ENCODE results near the gene PRRG4. TPM values are rescaled to one million over a fixed set of nuclear protein-coding genes. Genes with fewer than 3 reads are reported as not detected.
A peak's percentile ranks its signal among the peaks of the same experiment; 100 is the strongest.
"Not testable (repeated sequence)": the region's sequence is repeated elsewhere in the genome, so short reads cannot be mapped to it uniquely, and the experiment has no call there.

PRRG4 gene
- polyA plus RNA-seq (2012; ENCODE audit: insufficient read depth, insufficient read length) = not detected

DNA sequence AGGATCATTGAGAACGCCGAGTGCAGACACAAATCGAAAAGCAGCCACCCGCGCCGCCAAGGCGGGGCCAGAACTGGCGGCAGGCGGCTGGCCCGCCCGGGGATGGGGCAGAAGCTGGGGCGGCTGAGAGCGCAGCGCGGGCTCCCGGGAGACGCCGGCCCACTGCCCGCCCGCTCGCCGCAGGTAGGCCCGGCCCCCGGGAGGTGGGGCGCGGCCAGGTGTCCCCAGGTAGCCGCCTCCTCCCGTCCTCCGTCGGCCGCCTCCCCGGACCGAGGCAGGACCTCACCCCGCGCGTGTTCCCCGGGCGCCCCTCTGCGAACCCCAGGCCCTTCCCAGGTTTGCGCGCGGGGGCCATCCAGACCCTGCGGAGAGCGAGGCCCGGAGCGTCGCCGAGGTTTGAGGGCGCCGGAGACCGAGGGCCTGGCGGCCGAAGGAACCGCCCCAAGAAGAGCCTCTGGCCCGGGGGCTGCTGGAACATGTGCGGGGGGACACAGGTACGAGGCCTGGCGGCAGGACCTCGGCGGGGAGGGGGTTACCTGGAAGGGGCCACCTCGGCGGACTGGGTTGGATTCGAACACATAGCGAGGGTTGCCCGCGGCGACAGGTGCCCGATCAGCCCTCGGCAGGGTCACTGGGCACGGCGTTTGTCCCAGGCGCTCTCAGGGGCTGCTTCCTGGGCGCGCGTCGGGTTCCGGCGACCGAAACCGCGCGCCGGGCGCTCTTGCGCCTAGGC lies at the start of gene PRRG4:
PRRG4 (plus strand) TSS at position 248 of the 733 bp plus-strand sequence. CDS start 603 bp downstream, outside the sequence.
- DNase-seq (ENCODE audit: low read depth, low spot score) = no peak

DNA sequence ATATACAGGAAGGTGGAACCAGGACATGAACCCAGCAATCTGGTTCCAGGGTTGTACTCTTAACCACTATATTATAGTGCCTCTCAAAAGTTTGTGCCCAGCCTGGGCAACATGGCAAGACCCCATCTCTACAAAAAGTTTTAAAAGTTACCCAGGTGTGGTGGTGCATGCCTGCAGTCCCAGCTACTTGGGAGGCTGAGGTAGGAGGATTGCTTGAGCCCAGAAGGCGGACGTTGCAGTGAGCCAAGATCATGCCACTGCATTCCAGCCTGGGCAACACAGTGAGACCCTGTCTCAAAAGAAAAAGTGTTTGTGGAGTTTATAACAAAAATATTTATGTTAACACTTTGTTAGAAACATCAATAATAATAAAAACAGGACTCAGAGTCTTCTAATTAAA lies 48.9 kb upstream of the PRRG4 start:
- DNase-seq (ENCODE audit: low read depth, low spot score); H3K4me3 ChIP-seq (ENCODE audit: low read length): not testable (repeated sequence)

More for the DNA sequence above, at the start of gene PRRG4:
- H3K4me3 ChIP-seq (ENCODE audit: low read length) = no peak within 1 kb of the TSS

DNA sequence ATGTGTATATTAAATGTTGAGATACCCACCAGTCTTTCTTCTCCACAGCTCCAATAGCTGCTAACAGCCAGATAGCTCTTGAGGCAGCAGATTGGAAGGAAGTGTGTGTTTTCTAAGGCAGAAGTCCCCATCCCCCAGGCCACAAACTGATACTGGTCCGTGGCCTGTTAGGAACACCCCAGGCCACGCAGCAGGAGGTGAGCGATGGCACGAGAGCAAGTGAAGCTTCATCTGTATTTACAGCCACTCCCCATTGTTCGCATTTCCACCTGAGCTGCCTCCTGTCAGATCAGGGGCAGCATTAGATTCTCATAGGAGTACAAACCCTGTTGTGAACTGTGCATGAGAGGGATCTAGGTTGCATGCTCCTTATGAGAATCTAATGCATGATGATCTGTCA lies 48.0 kb upstream of the PRRG4 start:
- no peak overlapping the region for H3K4me3 ChIP-seq (ENCODE audit: low read length)
- DNase-seq (ENCODE audit: low read depth, low spot score) = no peak

DNA sequence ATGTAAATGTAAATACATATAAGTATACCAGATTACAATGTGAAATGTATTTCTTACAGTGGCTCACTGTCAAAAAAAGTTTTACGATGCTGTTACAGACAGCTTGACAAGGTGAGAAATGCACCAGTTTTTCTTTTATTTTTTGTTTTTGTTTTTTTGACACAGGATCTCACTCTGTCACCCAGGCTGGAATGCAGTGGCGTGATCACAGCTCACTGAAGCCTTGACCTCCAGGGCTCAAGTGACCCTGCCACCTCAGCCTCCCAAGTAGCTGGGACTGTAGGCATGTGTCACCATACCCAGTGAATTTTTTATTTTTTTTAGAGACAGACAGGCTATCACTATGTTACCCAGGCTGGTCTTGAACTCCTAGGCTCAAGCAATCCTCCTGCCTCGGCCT lies 44.5 kb upstream of the PRRG4 start:
- no peak overlapping the region for H3K4me3 ChIP-seq (ENCODE audit: low read length)
- DNase-seq (ENCODE audit: low read depth, low spot score) = no peak

DNA sequence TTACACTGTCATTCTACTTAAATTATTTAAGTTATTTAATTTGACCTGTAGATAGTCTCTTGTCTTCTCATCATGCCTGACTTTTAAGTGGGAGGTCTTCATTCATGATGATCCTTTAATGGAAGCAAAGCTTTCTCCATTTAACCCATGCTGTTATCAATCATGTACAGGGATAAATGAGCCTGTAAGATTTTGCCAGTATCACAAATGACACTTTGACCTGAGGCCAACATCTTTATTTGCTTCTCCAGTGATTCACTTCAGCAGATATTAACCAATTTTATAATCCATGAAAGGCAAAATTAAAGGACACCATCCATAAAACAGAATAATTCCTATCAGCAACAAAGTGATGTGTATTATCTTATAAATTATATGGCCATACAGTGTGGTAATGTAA lies 42.9 kb upstream of the PRRG4 start:
- no peak for DNase-seq (ENCODE audit: low read depth, low spot score)

DNA sequence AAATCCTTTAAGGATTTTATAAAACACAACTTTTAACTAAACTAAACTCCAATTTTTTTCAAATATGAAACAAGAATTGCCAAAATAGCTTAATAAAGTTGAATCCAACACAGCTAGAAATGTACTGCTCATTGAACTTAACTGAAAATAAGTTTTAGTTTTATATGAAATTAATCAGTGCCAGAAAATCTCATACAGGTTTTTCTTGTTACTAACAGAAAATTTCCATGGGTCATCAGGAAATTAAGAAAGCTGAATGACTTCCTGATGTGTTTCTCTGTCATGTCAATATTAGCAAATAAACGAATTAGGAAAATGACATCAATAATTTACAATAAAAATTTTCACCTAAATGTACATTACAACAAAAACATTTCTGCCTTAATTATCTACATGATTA lies 38.8 kb upstream of the PRRG4 start:
- no peak overlapping the region for H3K4me3 ChIP-seq (ENCODE audit: low read length)
- DNase-seq (ENCODE audit: low read depth, low spot score) = no peak

More for the DNA sequence above, 42.9 kb upstream of the PRRG4 start:
- H3K4me3 ChIP-seq (ENCODE audit: low read length) = no peak overlapping the region

DNA sequence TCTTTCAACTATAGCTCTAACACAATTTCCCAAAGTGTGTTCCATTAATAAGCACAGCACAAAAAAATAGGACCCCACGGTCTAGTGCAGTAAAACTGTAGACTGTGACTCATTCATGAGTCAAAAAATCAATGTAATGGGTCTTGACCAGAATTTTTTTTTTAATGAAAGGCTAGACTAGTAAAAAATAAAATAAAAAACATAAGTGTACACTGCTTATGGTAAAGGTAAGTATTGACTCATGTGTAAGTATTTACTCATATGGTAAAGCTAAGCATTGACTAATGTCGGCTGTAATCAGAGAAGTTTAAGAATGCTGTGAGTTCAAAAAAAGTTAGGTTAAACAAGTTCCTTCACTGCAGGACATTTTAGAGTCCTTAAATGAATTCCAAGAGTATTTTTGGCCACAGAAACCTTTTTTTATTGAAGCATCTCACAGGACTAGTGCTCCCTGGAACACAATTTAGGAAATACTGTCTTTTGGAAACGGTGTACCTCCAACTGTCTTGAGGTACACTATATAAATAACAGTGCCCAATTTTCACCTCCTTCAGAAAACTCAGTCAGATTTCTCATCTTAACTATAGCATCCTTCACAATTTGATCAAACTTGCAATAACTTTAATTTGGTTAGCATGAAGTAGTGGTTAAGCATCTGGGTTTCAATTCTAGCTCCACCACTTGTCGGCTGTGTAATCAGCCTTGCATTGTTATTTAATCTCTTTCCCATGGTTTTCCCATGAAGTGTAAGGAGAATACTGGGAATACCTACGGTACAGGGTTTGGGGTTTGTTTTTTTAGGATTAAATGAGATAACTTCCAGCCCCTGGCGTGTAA lies 37.4 kb upstream of the PRRG4 start:
- H3K4me3 ChIP-seq (ENCODE audit: low read length) = no peak overlapping the region
- DNase-seq (ENCODE audit: low read depth, low spot score) = no peak

DNA sequence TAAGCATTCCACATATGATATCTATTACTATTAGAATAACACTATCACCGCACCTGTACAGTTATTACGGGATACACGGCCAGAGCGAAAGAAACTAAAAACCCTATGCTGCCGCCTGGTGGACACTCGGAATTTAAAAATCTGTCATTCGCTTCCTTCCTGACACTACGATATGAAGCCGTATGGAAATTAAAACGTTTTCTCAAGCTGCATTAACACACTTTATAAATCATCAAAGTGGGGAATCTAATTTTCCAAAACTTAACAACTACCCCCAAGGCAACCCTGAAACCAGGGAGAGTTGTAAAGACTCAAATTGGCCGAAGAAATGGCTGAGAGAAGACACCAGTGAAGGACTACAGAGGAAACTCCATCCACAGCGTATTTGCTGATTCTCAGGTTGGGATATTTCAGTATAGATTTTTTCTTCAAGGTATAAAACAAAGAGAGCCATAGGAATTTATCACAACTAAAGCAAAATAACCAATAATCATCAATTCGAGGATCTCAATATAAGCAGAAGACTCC lies 36.7 kb upstream of the PRRG4 start:
- DNase-seq (ENCODE audit: low read depth, low spot score) = peak; percentile 48

DNA sequence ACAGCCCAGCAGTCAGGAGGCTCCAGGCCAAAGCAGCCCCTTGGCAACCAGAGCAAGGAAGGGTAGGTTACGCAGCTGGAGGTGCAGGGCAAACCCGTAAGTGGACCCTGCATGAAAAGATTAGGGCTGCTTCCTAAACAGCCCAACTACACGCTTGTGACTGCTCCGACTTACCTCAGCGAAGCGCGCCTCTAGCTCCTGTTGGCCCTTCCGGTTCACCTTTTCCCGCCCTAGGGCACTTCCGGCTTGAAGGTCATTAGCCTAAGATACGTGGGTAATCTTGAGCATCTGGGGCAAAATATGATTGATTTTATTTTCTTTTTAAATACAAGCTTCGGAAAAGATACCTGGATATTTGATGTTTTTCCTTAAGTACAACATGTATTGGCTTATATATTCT lies 35.3 kb upstream of the PRRG4 start, which contains the start of gene CCDC73:
CCDC73 (minus strand) TSS at position 224 of the 400 bp plus-strand sequence. CDS start 34,419 bp downstream, outside the sequence.
- no peak for DNase-seq (ENCODE audit: low read depth, low spot score)
- no peak within 1 kb of the TSS for H3K4me3 ChIP-seq (ENCODE audit: low read length)

More for the DNA sequence above, 36.7 kb upstream of the PRRG4 start:
- H3K4me3 ChIP-seq (ENCODE audit: low read length) = peak overlapping the region; percentile 10

DNA sequence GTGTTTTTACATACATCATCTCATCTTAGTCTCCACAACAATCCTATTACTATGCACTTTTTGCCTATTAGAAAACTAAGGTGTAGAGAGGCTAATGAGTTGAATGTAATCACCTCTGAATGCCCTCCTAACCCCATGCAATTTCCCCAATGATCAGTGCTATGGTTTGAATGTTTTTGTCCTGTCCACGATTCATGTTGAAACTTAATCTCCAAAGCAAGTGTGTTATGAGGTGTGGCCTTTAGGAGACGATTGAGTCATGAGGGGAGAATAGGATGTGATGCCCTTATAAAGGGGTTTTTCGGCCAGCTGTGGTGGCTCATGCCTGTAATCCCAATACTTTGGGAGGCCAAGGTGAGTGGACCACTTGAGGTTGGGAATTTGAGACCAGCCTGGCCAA lies 33.3 kb upstream of the PRRG4 start:
- no peak for DNase-seq (ENCODE audit: low read depth, low spot score)
- no peak overlapping the region for H3K4me3 ChIP-seq (ENCODE audit: low read length)

DNA sequence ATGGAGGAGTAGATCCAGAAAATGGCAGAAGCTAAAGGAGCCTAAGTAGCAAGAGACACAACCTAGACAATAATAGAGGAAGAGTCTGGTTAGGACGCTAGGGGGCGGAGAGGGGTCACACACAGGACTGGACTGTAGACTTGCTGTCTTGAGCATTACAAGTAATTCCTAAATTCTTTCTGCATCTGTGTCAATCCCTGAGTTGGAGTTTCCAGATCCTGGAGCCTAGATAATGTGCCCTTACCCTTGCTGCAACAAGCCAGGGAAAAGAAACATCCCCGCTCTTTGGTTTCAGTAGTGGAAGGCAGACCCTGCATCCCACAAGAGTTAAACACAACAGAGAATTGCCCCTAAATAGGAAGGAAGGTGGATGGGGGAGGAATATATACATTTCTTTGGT lies 20.4 kb upstream of the PRRG4 start:
- peak; percentile 54 for DNase-seq (ENCODE audit: low read depth, low spot score)
- H3K4me3 ChIP-seq (ENCODE audit: low read length) = no peak overlapping the region

DNA sequence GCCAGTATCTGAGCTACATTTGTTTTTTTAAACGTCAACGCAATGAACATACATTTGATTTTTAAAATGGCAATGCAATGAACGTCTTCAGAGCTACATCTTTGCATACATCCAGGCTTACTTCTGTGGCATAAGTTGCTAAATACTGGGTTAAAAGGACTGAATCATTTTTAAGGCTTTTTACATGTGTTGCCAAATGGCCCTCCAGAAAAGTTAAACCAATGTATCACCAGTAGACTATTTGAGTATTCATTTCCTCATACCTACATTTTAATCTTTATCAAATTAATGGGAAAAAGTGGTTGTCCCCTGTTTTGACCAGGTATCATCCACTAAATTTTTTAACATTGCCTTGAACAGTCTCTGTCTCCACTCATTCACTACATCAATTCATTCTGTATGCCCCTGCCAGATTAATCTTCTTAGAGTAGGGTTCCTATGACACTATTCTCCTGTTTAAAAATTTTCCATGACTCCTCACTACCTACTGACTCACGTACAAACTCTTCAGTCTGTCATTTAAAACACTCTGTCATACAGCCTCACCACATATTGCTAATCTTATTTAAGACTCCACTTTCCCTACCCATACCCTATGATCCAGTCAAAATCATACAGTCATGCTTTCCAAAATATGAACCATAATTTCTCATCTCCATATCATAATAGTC lies 12.4 kb upstream of the PRRG4 start:
- no peak overlapping the region for H3K4me3 ChIP-seq (ENCODE audit: low read length)
- no peak for DNase-seq (ENCODE audit: low read depth, low spot score)

DNA sequence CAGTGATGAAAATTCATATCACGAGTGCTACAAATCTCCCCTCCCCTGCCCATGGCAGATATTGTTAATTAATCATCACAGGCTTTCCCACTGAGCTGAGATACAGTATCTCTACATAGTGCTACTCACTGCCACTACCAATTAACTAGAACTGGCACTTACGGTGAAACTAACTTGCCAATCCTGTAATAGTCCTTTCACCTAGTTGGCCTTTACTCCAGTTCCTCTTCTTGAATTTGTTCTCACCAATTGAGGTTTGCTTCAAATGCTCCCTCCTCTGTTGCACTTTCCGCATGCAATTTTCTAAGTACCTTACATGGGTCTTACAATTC lies 11.9 kb upstream of the PRRG4 start:
- no peak overlapping the region for H3K4me3 ChIP-seq (ENCODE audit: low read length)
- no peak for DNase-seq (ENCODE audit: low read depth, low spot score)

DNA sequence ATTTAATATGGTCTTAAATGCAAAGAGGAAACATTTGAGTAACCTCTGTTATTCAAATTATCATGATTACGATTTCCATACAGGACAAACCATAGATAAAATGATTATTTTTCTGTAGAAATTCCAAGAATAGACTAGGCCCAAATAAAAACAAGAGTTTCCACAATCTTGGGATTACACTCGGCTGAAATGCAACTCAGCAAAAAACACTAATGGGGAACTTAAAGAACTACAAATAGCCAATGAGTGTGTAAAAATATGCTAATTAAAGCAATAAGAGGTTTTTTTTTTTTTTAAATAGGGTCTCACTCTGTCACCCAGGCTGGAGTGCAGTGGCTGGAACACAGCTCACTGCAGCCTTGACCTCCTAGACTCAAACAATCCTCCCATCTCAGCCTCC lies 10.5 kb upstream of the PRRG4 start:
- no peak overlapping the region for H3K4me3 ChIP-seq (ENCODE audit: low read length)
- DNase-seq (ENCODE audit: low read depth, low spot score) = no peak

DNA sequence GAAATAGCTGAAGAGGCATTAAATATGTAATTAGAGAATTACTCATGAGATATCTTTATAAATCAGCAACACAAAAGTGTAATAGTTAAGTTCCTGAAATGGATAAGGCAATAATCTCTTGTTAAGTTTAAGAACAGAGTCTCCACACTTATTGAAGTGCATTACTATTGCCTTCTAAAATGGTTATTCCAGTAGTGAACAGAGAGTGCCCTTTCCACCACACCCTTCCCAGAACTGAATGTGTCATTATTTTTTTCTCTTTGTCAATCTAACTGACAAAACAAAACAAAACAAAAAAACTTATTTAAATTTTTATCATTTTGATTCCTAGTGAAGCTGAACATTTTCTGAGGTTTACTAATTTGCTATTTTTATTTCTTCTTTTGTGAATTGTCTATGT lies 9.2 kb upstream of the PRRG4 start:
- DNase-seq (ENCODE audit: low read depth, low spot score) = no peak

DNA sequence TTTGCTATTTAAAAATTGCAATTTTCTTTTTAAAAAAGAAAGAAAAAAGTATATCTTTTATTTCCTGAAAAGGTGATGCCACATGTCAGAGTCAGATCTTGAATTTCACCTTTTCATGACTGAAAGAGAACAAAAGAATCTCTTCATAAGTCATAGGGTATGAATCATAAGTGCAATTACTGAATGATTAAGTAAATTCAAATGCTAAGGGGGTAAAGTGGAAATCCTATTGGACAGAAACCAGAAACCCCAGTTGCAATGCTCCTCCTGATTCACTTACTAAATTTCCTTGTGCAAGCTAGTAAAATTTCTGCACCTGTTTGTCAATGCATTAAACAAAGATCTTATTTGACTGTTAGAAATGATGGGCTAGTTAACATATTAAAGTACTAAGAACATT lies 8.2 kb upstream of the PRRG4 start:
- no peak for DNase-seq (ENCODE audit: low read depth, low spot score)
- no peak overlapping the region for H3K4me3 ChIP-seq (ENCODE audit: low read length)

More for the DNA sequence above, 9.2 kb upstream of the PRRG4 start:
- no peak overlapping the region for H3K4me3 ChIP-seq (ENCODE audit: low read length)

DNA sequence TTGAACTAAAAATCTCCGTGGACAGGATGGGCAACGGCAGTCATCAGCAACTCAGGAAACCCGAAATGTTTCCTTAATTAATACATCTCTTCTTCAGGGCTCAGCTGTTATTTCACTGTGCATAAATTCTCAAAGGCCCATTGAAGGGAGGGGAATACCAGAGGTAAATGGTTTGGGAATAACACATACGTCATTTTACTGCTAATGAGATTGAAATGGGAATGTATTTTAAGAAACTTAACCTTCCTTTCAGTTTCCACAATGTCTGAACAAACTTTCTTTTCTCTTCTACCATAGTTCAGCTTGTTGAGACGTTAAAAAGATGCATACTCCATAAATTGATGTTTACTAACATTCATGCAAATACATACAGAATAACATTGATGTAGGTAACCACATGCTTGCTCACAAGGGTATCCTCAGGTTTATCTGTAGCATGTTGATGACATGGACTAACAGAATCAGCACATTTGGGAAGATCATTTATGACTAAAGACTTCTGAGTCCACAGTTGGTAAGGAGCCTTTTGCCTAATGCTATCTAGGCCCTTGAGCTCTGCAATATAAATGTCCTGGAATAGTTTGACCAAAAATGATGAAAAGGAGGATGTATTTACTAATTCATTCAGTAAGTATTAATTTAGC lies 7.7 kb upstream of the PRRG4 start:
- no peak overlapping the region for H3K4me3 ChIP-seq (ENCODE audit: low read length)
- DNase-seq (ENCODE audit: low read depth, low spot score) = no peak

DNA sequence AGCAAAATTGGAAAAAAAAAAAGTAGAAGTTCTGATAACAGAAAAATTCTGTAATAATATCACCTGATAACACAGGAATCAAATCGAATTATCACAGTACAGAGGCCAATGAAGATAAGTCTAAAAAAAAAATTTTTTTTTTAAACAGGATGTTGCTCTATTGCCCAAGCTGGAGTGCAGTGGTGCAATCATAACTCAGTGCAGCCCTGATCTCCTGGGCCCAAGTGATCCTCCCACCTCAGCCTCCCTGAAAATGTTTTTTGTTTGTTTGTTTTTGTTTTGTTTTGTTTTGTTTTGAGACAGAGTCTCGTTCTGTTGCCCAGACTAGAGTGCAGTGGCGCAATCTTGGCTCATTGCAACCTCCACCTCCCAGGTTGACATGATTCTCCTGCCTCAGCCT lies 6.1 kb upstream of the PRRG4 start:
- H3K4me3 ChIP-seq (ENCODE audit: low read length); DNase-seq (ENCODE audit: low read depth, low spot score): not testable (repeated sequence)

DNA sequence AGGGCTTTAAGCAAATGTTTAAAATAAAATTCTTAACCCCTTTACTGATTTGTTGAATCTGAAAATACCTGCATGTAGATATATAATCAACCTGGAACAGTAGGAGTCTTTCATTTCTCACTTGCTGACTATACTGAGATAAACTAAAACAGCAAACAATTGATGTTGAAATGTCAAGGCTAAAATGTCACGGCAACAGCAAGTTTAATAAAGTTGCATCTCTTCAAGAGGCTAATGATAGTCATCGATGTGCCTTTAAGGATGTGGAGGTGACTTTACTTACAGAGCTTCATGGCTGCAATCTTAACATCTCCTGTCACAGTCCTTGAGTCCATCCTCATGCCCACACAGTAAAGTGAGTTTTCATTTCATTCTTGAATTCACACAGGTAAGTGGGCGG lies 3.6 kb upstream of the PRRG4 start:
- no peak overlapping the region for H3K4me3 ChIP-seq (ENCODE audit: low read length)
- no peak for DNase-seq (ENCODE audit: low read depth, low spot score)
